NCI-H1930 (cell line): ENCODE measurements around the gene CTNND2.
"Not testable (repeated sequence)": the region's sequence is repeated elsewhere in the genome, so short reads cannot be mapped to it uniquely, and the experiment has no call there.

Experiments
- DNase-seq, 2 experiments: peaks; one replicate each; lab custom pipeline; 2025; lab: John Stamatoyannopoulos, UW

Gene CTNND2

GRCh38 chr5:11459716-11460115 is 444.5 kb downstream of the CTNND2 start:
- DNase-seq, result no peak

GRCh38 chr5:11455505-11455904 is 448.7 kb downstream of the CTNND2 start:
- DNase-seq, result no peak

DNA sequence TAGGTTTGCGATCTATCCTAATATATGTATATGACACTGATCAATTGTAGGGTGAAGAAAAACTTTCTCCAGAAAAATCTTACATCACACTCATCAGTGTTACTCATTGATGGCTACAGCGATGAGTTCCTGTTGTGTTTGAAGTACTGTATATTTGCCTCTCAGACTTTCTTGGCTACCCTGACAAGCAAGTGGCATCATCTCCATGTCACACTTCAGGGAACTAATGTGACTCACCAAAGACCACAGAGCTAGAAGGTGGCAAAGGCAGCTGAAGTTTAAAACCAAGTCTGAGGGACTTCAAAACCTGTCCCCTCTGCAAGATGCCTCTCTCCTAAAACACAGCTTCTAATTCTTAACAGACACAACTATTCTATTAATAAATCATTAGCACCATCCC is 451.4 kb downstream of the CTNND2 start:
- no peak for DNase-seq

- no peak for DNase-seq
Measured at GRCh38 chr5:11449966-11450365, 454.3 kb downstream of the CTNND2 start.

- no peak for DNase-seq
Measured at GRCh38 chr5:11449217-11449616, 455.0 kb downstream of the CTNND2 start.

DNA sequence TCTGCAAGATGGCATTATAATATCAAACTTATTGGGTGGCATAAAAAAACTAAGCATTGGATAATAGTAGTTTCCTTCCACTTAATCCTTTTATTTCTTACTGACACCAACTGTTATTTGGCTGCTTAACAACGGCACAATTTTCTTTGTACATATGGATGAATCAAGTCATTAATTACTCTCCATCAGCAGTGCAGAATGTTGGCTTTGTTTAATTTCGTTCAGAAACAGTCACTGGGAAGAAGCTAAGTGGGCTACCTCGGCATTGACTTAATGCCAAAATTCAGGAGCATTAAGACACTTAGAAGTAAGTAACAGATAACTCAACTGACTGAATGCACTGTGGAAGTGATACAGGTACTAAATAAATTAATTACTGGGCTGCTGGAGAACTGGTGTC is 460.4 kb downstream of the CTNND2 start:
- DNase-seq, result no peak

DNA sequence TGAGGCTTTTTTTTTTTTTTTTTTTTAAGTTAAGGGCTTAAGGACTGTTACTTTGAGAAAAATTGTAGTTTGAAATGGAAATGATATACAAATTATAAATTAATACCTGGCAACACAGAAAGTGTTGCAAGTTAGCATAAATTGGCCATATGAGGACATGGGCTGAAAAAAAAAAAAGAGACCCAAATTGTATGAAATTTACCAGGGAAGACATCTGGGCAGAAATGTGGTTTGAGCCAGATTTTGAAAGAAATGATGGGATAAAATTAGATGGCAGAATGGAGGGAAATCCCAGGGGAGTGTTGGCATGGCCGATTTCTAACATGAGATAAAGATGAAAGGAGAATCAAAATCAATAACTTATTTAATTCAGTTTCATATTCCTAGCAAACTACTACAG is 472.1 kb downstream of the CTNND2 start:
- no peak for DNase-seq

GRCh38 chr5:11429254-11429653 is 475.0 kb downstream of the CTNND2 start:
- no peak for DNase-seq

GRCh38 chr5:11427569-11427968 is 476.7 kb downstream of the CTNND2 start:
- no peak for DNase-seq

GRCh38 chr5:11426442-11426841 is 477.8 kb downstream of the CTNND2 start:
- DNase-seq, result no peak

GRCh38 chr5:11422342-11422741 is 481.9 kb downstream of the CTNND2 start:
- no peak for DNase-seq

GRCh38 chr5:11420969-11421368 is 483.3 kb downstream of the CTNND2 start:
- no peak for DNase-seq

DNA sequence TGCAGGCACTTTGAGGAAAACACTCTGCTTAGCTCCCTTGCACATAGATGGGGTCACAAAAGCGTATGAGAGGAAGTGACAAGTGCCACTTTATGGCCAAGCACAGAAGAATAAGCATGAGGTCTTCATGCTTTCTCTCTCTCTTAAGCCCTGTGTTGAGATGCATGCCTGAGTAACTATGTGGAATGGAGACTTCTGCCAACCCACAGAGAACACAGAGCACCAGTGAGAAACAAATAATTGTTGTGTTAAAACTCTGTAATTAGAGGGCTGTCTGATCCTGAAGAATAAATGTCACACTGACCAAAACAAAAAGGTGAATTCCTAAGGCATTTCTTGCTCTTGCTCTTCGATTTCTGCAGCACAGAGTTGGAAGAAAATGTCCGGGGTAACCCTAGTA is 488.5 kb downstream of the CTNND2 start:
- no peak for DNase-seq

- DNase-seq, result not testable (repeated sequence)
Measured at GRCh38 chr5:11414732-11415131, 489.5 kb downstream of the CTNND2 start.

DNA sequence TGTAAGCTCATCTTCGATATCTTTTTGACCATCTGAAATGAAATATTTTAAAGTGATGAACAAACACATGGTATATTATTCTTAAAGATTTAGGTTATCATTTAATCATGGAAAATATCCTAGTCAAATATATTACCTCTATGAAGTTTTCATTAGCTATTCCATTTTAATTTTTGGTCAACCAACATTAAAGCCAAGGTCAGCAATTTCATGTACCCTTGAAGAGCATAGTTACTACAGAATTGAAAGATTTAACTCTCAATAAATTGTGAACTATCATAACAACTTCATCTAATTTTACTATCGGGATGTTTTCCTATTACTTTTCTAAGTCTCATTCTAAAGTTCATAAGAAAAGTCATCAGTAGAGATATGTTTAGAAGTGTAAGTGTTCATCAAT is 492.6 kb downstream of the CTNND2 start:
- DNase-seq, result no peak

DNA sequence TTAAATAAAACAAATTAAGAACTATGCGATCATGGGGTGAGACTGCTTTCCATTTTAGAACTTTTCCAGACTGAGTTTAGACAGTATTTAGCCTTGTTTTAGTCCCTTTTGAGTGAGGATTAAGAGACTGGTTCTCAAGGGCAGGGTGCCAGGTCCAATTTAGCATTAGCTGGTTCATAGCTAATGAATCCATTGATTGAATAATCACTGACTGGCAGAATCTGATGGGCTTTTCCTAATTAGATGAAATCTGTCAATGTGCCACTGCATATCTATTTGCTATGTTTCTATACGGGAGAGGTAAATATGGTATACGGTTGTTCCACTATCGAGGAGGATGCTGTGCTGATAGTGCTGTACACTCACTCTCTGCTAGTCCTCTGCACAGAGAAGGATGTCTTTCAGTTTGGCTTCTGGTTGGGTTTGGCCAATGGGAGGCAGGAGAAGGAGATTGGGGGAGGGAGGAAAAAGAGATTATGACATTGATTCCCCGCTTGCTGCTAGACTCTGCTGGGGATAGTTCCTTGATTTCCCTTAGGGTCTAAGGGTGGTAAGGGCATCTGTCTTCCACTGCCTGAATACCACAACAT is 496.6 kb downstream of the CTNND2 start:
- DNase-seq, result no peak

DNA sequence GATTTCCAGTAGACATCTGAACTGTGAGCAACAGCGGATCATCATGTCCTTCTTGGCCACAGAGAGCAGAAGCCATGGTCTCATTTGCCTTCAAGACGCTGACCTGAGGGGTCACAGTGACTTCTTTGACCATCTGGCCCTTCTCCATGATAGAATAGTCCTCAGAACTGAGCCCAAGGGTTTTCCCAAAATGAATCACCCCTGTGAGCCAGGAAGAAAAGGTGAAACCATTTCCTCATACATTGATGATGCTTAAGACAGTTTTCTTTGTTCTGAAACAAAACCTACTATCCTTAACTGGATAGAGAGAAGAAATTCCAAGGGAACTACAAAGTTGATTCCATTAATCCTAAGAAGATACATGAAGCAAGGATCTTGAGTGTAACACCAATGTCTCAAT is 503.9 kb downstream of the CTNND2 start:
- DNase-seq, result no peak

DNA sequence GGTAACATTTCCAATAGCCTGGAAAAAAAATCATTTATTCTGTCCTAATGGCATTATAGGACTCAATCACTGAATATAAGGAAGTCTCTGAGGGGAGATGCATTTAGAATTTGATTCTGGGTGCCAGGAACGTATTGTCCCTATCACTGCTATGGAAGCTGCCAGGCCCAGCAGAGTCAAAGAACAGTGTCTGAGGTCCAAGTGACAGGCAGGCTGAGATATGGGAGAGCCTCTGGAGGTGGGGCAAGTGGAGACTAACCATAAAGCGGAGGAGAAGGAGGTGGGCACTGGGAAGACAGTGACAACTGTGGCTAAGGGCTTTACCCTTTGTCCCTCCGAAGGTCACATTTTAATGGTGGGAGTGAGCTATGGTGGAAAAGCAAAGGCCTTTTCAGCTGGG is 505.5 kb downstream of the CTNND2 start:
- DNase-seq, result no peak

- no peak for DNase-seq
Measured at GRCh38 chr5:11397549-11397948, 506.7 kb downstream of the CTNND2 start.

GRCh38 chr5:11396917-11397316 is 507.3 kb downstream of the CTNND2 start:
- no peak for DNase-seq

GRCh38 chr5:11394933-11395332 is 509.3 kb downstream of the CTNND2 start:
- no peak for DNase-seq

- DNase-seq, result no peak
Measured at GRCh38 chr5:11390291-11390767, 513.9 kb downstream of the CTNND2 start.

GRCh38 chr5:11387382-11387781 is 516.9 kb downstream of the CTNND2 start:
- no peak for DNase-seq

DNA sequence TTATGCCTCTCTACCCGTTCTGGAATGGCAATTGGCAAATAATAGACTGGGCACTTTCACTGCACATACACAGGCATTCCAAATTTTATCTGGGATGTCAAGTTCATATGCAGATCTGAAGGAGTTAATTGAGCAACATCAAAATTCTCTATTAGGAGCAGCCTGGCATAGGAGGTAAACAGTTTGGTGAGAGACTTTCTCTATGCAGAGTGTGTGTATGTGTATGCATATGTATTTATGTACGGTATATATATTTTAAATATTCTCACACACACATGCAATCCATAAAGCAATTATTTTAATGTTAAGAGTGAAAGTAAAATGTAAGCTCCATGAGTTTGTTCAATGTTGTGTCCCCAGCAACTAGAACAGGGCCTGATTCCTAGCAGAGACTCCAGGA is 517.8 kb downstream of the CTNND2 start:
- DNase-seq, result no peak

DNA sequence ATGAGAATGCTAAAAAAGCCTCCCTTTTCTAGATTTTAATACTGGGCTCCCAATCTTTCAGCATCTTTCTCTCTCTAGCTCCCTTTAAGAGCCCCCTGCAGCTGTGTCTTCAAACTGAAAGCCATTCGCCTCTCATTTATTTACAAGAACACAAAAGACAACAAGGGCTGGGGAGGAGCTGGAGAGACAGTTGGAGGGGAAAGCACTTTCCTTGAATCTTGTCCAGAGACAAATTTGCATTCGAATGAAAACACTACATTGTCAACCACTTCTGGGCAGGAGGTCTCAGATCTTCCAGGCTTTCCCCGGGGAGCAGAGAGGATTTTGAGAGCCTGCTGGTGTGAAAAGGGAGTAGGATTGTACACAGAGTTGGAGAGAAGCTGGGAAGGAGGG is 518.3 kb downstream of the CTNND2 start:
- no peak for DNase-seq
